Lung microvascular endothelial cell (primary cell): ENCODE results near the gene MRPL54. TPM values are rescaled to one million over a fixed set of nuclear protein-coding genes. Genes with fewer than 3 reads are reported as not detected.
"Not testable (repeated sequence)": the region's sequence is repeated elsewhere in the genome, so short reads cannot be mapped to it uniquely, and the experiment has no call there.

Experiments
- DNase-seq, 2 donors: peaks; one replicate each; pipeline versions ENCODE4 v3.0.0 to v3.0.0-alpha.2; 2010; ENCODE audit warnings: low read depth in 2 of 2
- total RNA-seq: library from RNA; depleted of rRNA; stranded (reverse); fragments of >200 nt; gene quantifications from 2 replicates; pipeline ENCODE4 v1.2.1, GENCODE V29; 2014

MRPL54 gene
- total RNA-seq, 1 donor from 2014 or later = 61.1 TPM

DNA sequence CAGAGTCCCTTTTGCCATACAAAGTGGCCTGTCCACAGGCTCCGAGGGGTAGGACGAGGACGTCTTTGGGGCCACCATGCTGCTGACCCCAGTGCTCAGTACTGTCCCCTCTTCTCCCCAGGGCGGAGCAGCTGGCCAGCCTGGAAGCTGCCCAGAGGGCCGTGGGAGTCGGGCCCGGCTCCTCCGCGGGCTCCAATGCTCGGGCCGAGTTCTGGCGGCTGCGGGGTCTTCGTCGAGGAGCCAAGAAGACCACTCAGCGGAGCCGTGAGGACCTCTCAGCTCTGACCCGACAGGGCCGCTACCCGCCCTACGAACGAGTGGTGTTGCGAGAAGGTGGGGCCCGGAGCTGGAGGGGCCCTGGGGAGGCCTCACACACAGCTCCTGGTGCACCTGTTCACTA, 22.1 kb upstream of the MRPL54 start:
- no peak for DNase-seq

DNA sequence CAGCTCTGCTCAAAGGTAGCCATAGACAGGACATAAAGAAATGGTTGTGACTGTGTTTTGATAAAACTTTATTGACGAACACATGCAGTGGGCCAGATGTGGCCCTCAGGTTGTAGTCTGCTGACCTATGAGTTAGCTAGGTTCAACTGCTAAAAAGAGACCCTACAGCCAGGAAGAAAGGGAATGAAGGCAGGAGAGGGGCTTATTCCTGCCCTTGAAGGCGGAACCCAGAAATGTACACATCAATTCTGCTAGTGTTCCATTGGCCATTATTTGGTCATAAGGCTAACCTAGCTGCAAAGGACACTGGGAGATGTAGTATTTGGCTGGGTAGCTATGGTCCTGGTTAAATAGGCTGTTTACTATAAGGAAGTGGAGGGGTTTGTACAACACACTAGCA, 19.0 kb upstream of the MRPL54 start:
- DNase-seq = peak in 1 of 2 donors; percentile 24

DNA sequence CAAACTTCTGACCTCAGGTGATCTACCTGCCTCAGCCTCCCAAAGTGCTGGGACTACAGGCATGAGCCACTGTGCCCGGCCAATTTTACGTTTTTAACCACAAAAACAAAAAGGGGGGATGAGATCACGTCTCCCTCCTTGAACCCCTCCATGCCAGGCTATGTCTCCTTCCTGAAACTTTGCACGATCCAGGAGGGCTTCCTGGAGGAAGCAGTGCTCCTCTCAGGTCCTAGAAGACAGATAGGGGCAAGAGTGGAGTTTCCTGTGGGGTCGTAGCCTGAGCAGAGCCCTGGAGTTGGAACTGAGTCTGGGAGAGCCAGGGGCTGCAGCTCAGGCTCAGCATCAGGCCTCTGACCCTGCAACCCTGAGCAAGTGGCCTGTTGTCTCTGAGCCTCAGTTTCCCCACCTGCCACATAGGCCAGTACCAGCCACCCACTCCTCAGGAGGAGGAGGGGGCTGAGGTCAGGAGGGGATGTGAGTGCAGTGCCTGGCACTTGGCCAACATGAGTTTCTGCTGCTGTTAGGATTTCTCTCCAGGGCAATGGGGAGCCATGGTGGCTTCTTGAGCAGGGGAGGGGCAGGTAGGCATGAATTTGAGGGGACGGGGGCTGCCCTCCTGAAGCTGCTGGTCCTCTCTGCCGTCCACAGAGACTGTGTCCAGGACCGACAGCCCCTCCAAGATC, 17.0 kb upstream of the MRPL54 start:
- no peak for DNase-seq

DNA sequence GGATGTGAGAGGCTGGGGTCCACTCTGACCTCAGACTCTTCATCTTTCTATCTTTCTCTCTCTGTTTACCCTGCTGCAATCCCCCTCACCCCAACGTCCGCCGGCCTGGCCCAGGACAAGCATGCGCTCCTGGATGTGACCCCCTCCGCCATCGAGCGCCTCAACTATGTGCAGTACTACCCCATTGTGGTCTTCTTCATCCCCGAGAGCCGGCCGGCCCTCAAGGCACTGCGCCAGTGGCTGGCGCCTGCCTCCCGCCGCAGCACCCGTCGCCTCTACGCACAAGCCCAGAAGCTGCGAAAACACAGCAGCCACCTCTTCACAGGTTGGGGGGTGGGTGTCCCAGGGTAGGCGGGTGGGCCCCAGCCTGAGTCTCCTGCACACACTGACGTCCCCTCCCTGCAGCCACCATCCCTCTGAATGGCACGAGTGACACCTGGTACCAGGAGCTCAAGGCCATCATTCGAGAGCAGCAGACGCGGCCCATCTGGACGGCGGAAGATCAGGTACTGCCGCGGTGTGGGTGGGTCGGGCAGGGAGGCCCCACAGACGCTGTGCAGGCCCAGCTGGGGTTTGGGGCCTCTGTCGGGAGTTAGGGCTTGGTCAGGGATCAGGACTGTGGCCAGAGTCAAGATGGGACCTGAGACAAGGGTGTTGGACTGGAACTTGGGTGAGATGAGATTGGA, 16.0 kb upstream of the MRPL54 start:
- DNase-seq = no peak

DNA sequence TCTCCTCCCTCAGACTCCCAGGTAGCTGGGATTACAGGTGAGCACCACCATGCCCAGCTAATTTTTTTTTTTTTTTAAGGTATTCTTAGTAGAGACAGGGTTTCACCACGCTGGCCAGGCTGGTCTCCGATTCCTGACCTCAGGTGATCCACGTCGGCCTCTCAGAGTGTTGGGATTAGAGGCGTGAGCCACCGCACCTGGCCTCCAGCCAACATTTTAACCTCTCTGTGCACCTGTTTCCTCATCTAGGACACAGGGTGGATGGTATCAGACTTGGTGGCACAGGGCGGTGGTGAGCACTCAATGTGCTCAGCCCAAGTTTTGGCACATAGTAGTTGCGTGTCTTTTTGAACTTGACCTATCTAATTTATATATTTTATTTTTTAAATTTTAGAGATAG, 13.5 kb upstream of the MRPL54 start:
- DNase-seq = no peak

DNA sequence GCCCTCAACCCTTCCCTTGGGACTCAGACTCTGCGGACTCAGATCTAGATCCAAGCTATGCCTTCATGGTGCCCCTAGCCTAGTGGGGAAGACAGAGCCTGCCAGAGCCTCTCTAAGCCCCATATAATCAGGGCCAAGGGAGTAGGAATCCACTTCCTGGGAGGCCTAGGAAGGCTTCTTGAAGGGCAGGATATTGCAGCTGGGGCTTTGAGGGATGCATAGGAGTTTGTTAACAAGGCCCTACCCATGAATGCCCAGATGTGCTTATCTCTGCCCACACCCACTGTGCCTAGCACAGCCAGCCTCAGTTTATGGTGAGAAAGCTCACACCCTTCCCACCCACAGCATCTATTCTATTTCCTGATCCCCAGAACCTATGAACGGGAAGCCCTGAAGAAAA, 12.3 kb upstream of the MRPL54 start:
- no peak for DNase-seq

DNA sequence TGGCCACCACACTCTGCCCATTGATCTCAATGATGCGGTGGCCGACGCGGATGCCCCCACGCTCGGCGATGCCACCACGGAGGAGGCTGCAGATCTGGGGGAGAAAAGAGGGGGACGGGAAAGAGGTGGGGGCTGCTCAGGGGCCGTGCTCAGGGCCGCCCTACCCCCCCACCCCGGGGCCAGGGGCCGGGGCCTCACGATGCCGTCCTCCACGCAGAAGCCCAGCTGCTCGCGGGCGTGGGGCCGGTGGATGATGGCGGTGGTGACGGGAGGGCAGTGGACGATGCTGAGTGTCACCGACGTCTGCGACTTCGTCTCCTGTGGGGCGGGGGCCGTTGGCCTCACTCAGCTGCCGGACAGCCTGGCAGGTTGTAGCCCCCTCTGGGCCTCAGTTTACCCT, 11.2 kb upstream of the MRPL54 start:
- DNase-seq = no peak

DNA sequence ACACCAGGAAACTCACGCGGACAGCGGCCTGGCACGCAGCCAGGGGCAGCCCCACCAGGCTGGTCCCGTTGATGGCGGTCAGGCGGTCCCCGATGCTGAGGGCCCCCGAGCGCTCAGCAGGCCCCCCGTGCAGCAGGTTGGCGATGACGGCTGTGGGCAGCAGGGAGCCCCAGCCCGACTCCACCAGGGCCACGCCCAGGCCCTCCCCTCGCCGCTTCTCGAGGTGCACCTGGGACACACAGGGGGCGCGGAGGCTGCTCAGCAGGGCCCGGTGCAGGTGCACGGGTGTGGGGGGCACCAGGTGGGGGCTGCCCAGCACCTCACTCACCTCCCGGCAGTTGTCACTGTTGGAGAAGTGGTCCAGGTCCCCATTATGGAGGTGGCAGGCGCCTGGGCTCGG, 10.0 kb upstream of the MRPL54 start:
- no peak for DNase-seq

DNA sequence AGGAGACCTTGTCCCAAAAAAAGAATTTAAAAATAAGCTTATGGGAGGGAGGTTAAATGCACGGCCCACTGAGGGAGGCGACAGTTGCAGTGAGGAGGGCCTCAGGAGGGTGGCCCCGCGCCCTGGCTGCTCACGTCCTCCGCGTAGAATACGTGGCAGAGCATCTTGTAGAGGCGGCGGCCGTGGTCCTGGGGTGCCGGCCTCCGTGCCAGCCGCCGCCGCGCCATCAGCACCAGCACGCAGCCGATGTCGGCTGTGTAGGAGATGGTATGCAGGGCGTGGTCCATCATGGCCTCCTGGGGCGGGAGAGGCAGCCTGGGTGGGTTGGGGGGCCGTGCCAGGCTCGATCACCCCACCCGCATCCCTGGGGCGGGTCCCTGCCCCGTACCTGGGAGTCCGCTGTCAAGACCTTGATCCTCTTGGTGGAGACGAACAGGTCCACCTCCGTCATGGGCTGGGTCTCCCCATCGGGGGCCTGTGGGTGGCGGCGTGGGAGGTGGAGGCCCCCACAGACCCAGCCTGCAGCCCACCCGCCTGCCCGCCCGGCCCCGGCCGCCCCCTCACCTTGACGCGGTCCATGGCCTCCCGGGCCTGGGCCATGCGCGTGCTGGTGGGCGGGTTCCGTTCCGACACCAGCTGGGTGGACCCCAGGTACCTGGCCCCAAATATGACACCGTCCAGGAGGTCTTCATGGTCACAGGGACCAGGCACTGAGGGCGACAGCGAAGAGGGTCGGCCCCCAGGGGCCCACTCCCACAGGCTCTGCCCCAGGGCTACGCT, 8.7 kb upstream of the MRPL54 start:
- no peak for DNase-seq

DNA sequence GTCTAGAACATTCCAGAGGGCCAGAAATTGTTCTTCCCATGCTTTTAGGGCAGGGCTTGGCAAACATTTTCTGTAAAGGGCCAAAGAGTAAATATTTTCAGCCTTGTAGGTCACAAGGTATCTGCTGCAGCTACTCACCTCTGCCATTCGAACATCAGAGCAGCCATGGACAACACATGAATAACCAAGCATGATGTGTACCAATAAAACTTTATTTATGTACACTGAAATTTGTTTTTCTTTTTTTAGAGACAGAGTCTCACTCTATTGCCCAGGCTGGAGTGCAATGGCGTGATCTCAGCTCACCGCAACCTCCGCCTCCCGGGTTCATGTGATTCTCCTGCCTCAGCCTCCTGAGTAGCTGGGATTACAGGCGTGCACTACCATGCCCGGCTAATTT, 4.8 kb upstream of the MRPL54 start:
- not testable (repeated sequence) for DNase-seq

DNA sequence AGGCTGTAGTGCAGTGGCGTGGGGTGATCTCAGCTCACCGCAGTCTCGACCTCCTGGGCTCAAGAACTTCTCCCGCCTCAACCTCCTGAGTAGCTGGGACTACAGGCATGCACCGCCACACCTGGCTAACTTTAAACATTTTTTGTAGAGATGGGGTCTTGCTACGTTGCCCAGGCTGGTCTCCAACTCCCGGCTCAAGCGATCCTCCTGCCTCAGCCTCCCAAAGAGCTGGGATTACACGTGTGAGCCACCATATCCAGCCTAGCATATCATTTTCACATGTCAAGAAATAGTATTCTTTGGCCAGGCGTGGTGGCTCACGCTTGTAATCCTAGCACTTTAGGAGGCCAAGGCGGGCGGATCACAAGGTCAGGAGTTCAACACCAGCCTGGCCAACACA, 4.2 kb upstream of the MRPL54 start:
- not testable (repeated sequence) for DNase-seq

DNA sequence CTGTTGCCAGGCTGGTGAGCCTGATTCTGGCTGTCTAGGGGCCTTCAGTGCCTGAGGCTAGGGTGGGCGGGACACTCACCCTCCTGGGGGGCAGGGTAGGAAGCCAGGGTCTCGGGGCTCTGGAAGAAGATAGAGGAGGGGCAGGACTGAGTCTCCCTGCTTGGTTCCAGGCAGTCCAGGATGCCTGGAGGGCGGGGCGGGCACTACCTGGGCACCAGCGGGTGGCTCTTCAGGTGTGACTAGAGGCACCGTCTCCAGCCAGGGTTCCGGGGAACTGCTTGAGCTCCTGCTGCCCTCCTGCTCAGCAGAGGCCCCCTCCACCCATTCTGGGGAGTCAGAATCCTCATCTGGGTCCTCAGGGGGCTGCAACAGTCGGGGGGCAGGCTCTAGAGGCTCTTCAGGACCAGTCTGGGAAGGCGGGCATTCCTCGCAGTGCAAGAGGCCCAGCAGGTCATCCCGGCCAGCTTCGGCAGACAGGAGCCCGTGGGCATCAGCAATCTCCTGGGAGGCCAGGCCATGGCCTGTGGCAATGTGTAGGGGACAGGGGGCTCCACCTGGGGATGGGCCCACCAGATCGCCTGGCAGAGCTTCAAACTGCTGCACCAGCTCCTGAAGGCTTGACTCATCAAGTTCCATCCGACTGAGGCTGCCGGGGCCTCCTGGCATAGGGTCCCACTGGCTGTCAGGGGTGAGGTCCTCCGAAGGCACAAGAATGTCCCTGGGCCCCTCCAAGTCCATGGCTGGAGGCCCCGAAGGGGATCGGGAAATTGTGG, 2.8 kb upstream of the MRPL54 start:
- DNase-seq = no peak

DNA sequence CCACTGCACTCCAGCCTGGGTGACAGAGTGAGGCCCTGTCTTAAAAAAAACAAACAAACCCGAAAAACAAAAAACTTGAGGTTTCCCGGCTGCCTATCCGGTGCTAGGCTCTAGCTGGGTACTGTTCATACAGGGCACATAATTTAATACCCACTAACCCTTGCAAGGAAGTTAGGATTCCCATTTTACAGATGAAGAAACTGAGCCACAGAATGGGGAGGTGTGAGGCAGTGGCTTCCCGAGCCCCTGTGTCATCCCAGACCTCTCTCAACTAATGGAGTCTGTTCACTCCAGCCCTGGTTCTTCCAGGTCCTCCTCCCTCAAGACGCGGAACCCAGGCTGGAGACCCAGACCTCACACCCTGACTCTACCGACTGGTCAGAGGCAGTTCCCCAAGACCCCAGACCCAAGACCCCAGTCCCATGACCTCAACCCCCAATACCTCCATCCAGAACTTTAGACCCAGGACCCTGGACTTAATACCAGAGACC, 1.6 kb upstream of the MRPL54 start:
- peak in 1 of 2 donors; percentile 18 for DNase-seq

DNA sequence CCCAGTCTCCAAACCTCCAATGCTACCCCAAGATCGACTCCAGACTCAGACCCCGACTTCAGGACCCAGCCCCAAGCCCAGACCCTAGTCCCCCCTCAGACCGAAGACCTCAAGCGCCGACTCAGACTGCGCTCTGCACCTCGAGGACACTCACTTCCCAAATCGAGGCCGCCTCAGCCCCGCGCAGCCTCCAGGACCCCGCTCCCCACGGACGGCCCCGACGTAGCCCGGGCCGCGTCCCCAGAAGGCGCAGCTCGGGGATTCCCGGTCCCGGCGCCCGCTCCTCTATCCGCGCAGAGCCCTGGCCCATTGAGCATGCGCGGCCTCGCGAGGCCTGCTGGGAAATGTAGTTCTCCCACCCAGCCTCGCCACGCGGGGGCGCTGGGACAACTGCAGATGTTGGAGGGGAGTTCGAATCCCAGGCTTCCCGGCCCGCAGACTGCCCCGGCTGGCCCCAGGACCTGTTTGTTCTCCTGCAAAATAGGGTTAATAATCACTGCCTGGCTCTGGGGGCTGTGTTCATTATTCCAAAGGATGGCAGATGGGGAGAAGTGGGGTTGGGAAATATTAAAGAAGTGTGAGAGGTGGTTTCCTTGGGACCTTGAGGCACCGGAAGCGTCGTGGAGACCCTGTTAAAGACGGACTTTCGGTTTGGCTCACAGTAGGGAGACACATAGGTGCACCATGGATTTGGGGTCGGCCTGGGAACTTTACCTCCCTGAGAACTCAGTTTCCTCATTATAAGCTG, 926 bp upstream of the MRPL54 start, which contains the start of gene APBA3:
Gene APBA3 (minus strand): TSS at position 311 of the 748 bp plus-strand sequence. CDS start 1,428 bp downstream, outside the sequence.
- DNase-seq = peak; percentile 91 to 95

DNA sequence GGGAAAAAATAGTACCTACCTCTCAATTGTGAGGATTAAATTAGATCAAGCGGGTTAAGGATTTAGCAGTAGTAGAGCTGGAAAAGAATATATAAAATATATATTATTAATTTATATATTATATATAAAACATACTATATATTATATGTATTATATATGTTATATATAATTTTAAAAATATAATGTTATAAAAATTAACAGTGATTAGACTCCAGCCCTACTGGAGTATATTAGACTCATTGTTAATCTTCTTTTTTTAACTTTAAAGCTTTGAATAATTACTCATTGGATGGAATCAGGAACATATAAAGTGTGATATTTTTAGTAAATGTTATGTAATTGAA, 380 bp upstream of the MRPL54 start:
- no peak for DNase-seq

DNA sequence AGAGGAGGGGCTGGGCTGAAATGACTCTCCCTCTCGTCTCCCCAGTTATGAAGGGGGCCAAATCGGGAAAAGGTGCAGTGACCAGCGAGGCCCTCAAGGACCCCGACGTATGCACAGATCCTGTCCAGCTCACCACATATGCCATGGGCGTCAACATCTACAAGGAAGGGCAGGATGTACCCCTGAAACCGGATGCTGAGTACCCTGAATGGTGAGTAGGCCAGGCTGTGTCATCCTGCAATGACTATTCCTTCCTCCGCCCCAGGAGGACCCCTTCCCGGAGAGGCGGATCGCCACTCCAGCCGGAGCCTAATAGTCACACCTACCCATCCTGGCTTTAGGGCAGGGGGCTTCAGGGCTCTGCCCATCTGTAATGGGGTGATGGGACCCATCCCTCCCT, 2.6 kb downstream of the MRPL54 start:
- DNase-seq = peak in 1 of 2 donors; percentile 67

DNA sequence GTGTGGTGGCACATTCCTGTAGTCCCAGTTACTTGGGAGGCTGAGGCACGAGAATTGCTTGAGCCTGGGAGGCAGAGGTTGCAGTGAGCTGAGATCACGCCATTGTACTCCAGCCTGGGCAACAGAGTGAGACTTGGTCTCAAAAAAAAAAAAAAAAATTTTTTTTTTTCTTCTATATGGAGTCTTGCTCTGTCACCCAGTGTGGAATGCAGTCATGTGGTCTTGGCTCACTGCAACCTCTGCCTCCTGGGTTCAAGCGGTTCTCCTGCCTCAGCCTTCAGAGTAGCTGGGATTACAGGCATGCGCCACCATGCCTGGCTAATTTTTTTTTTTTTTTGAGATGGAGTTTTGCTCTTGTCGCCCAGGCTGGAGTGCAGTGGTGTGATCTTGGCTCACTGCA, 3.3 kb downstream of the MRPL54 start:
- DNase-seq = peak in 1 of 2 donors; percentile 40

DNA sequence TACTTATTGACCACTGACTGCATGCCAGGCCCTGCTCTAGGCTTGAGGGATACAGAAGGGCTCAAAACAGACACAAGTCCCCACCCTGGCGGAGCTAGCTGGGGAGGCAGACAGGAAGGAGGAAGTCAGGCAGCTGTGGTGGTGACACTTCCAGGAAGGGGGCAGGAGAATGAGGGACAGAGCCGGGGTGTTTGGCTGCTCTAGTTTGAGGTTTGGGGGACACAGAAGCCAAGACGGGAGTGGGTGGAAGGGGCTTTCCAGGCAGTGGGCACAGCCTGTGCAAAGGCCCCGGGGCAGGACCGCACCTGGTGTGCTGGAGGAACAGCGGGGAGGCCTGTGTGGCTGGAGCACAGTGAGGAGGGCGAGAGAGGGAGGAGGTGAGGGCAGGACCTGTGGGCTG, 4.0 kb downstream of the MRPL54 start:
- DNase-seq = no peak

DNA sequence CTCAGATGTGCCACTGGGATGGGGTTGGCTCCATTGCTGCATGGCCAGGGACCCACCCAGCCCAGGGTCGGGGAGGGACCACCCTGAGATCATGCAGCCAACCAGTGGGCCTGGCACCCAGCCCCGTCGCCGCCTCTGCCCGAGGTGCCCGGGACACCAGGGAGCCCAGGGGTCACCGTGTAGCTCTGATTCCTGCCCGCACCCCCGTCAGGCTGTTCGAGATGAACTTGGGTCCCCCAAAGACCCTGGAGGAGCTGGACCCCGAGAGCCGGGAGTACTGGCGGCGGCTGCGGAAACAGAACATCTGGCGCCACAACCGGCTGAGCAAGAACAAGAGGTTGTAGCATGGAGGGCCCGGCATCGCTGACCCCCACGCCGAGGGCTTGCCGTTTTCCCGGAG, 4.6 kb downstream of the MRPL54 start:
- DNase-seq = no peak

DNA sequence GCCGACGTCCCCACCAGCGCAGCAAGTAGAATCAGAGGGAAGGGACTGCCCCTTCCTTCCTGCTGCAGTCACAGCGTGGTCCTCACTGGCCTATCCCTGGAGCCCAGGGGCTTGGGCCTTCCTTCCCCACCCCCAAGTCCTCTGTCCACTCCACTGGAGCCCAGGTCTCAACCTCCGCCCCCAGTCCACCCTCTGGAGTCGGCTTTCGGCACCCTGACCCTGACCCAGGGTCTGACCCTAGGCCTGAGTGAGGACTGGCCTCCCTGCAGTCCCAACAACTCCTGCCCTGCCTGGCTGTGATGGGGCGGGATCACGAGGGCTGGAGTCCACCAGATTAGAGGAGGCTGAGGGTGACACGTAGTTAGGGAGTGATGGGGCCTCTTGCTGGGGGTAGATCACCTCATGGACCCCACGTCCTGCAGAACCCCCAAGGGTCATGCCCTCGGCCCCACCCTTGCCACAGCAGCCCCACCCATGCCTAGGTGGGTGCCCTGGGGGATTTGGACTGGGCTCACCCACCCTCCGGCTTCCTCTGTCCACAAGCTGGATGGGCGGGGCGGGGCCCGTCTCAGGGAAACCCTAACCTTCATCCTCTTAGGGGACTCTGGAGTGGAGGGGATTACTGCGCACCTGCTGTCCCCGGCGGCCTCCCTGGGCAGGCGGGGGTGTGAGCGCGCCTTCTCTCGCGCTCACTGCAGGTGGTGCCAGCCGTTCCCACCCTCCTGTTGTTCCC, 5.7 kb downstream of the MRPL54 start:
- DNase-seq = peak; percentile 22 to 47
